D721Med (cell line): Measurements from ENCODE around the gene FAM227B.

Experiments used
- DNase-seq: peaks from one replicate; pipeline ENCODE4 v3.0.0; 2011; ENCODE audit warnings: low spot score; ENCODE audit not compliant: insufficient read length
- FAIRE-seq: peaks from 2 replicates; lab custom pipeline; 2011; peaks lifted over from hg19 to GRCh38; lab: Jason Lieb, UNC
- TF ChIP-seq, protein P1 (sequence below): IDR thresholded peaks from 2 replicates; pipeline ENCODE4 v1.5.1; 2012; ENCODE audit warnings: mild to moderate bottlenecking, control low read depth; ENCODE audit not compliant: insufficient read depth; ENCODE audit errors: missing control alignments

The FAM227B gene

DNA sequence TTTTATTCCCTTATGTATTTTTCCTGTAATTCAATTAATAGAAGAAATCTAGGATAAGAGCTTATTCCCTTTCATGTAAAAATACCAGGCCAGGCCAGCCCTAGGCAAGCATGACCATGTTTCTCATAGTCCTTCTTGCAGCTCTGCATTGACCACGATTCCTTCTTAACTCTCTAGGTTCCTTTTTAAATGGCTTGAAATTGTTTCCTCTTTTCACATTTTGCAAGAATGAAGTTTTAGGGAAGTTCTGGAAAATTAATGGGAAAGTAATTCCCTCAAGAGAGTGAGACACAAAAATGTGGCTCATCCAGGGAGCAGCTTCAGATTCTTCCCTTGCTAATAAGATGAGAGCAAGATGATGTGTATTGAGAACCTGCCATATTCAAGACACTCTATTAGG is 314.1 kb downstream of the FAM227B start:
- no peak for DNase-seq
- no peak for FAIRE-seq
- TF ChIP-seq, protein P1, sequence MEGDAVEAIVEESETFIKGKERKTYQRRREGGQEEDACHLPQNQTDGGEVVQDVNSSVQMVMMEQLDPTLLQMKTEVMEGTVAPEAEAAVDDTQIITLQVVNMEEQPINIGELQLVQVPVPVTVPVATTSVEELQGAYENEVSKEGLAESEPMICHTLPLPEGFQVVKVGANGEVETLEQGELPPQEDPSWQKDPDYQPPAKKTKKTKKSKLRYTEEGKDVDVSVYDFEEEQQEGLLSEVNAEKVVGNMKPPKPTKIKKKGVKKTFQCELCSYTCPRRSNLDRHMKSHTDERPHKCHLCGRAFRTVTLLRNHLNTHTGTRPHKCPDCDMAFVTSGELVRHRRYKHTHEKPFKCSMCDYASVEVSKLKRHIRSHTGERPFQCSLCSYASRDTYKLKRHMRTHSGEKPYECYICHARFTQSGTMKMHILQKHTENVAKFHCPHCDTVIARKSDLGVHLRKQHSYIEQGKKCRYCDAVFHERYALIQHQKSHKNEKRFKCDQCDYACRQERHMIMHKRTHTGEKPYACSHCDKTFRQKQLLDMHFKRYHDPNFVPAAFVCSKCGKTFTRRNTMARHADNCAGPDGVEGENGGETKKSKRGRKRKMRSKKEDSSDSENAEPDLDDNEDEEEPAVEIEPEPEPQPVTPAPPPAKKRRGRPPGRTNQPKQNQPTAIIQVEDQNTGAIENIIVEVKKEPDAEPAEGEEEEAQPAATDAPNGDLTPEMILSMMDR = no peak

DNA sequence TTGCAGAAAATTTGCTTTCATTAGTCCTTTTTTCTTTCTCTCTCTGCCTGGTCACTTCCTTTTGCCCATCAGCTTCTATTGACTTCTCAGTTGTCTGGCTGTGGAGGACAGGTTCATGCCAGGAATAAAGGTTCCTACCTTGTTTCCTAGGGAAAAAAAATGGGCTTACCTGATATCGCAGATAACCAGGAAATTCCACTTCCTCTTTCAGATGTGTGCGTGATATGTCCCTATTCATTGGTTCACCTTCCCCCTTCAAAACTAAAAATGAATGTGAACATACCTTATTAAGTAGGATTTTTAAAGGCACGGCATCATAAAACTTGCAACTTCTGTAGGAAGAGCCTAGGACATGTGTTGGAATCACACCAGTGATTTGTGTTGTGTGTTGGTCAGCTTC is 317.6 kb downstream of the FAM227B start:
- no peak for FAIRE-seq

DNA sequence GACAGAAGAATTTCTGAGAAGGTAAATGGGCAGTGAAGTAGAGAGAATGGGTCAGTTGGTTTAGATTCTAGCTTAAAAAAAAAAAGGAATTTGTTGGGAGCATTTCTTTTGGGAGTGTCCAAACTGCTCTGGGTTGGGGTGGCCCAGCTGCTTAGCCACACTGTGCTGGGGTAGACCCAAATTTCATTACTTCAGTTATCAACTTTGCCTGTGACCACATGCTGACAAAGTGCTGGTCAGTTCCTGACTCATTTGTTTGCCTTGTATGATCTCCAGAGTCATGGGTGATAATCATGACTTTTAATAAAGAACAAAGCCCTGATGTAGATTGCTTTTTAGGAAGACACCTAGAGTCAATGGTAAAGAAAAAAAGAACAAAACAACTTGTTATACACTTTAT is 319.1 kb downstream of the FAM227B start:
- TF ChIP-seq, protein P1 = no peak
- DNase-seq (no peak), FAIRE-seq (no peak)

More for the DNA sequence above, 317.6 kb downstream of the FAM227B start:
- TF ChIP-seq, protein P1 = no peak
- DNase-seq = no peak

DNA sequence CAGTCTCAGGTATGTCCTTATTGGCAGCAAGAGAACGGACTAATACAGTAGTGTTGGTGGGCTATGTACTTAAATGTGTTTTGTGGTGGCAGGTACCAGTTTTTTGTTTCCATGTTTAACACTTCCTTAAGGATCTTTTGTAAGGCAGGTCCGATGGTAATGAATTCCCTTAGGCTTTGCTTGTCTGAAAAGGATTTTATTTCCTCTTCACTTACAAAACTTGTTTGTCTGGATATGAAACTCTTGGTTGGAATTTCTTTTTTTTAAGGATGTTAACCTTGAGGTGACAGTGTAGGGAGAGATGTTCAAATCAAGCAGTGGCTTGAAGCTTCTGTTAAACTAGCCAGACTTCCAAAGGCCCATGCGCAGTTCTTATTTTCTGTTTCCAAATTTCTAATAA is 319.8 kb downstream of the FAM227B start:
- TF ChIP-seq, protein P1 = no peak
- DNase-seq (no peak), FAIRE-seq (no peak)

DNA sequence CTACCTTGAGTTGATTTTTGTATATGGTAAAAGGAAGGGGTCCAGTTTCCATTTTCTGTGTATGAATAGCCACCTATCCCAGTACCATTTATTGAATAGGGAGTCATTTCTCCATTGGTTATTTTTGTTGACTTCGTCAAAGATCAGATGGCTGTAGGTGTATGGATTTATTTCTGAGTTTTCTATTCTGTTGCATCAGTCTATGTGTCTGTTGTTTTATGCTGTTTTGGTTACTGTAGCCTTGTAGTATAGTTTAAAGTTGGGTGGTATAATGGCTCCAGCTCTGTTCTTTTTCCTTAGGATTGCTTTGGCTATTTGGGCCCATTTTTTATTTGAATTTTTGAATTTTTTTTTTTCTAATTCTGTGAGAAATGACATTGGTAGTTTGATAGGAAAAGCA is 323.0 kb downstream of the FAM227B start:
- TF ChIP-seq, protein P1 = no peak
- DNase-seq (no peak), FAIRE-seq (no peak)

DNA sequence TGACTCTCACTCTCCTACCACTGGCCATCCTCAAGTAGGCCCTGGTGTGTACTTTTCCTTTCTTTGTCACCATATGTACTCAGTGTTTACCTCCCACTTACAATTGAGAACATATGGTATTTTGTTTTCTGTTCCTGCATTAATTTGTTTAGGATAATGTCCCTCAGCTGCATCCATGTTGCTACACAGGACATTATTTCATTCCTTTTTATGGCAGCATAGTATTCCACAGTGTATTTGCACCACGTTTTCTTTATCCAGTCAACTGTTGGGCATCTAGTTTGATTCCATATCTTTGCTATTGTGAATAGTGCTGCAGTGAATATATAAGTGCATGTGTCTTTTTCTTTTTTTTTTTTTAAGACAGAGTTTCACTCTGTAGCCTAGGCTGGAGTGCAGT is 324.4 kb downstream of the FAM227B start:
- FAIRE-seq = no peak
- no peak for DNase-seq
- TF ChIP-seq, protein P1 = no peak

DNA sequence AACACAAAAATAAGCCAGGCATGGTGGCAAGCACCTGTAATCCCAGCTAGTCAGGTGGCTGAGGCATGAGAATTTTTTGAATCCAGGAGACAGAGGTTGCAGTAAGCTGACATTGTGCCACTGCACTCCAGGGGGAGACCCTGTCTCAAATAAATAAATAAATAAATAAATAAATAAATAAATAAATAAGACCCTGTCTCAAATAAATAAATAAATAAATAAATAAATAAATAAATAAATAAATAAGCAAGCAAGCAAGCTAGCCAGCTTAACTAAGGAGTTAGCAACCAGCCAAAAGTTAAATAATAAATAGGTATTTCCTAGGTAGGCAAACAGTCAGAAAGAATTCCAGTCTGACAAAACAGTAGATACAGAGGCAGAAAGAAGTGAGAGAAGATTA is 326.7 kb downstream of the FAM227B start:
- TF ChIP-seq, protein P1 = no peak
- DNase-seq = no peak
- no peak for FAIRE-seq
